ENCODE results near the gene CDHR1.

The CDHR1 gene

GRCh38 chr10:84265418-84265817 lies 71.1 kb downstream of the CDHR1 start:
- DNase-seq, result no peak

GRCh38 chr10:84267503-84268126 lies 73.3 kb downstream of the CDHR1 start:
- DNase-seq, result peak in 4 of 5 experiments; percentile 20 to 82 (median 58)

- DNase-seq, result no peak
These were observed 74.8 kb downstream of the CDHR1 start for GRCh38 chr10:84269162-84269561.
